Measurements from ENCODE around the gene RAB20.

DNA sequence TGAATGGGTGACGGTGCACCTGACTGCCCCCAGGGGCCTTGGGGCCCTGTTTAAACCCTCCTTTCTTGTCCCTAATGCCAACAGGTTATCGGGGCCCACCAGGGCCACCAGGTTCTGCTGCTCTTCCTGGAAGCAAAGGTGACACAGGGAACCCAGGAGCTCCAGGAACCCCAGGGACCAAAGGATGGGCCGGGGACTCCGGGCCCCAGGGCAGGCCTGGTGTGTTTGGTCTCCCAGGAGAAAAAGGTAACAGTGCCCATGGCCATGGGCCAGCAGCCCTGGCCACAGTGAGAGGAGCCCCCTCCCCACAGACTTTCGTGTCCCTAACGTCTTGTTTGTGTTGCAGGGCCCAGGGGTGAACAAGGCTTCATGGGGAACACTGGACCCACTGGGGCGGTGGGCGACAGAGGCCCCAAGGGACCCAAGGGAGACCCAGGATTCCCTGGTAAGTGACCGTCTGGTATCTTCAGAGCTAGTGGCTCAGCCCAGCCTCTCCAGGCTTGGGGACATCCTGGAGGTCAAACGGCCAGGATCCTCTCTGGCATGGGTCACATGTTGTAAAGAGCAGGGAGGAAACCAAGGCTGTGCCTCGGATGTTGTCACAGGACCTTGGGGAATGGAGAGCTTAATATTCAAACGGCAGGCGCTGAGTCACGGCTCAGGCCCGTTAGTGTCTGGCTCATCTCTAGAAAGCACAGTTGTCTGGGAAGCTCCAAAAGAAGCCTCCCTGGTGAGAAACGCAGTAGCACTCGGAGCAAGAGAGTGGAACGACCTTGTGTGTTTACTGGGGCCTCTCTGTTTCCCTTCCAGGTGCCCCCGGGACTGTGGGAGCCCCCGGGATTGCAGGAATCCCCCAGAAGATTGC lies 58.3 kb downstream of the RAB20 start:
- TF ChIP-seq, protein P1, sequence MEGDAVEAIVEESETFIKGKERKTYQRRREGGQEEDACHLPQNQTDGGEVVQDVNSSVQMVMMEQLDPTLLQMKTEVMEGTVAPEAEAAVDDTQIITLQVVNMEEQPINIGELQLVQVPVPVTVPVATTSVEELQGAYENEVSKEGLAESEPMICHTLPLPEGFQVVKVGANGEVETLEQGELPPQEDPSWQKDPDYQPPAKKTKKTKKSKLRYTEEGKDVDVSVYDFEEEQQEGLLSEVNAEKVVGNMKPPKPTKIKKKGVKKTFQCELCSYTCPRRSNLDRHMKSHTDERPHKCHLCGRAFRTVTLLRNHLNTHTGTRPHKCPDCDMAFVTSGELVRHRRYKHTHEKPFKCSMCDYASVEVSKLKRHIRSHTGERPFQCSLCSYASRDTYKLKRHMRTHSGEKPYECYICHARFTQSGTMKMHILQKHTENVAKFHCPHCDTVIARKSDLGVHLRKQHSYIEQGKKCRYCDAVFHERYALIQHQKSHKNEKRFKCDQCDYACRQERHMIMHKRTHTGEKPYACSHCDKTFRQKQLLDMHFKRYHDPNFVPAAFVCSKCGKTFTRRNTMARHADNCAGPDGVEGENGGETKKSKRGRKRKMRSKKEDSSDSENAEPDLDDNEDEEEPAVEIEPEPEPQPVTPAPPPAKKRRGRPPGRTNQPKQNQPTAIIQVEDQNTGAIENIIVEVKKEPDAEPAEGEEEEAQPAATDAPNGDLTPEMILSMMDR (IDR thresholded peaks at IDR 0.05; ENCODE audit: insufficient read depth, low read length) = no peak
- TF ChIP-seq POLR2AphosphoS5 (IDR thresholded peaks at IDR 0.05; ENCODE audit: low read depth) = no peak
